Naive thymus-derived CD8-positive, alpha-beta T cell (primary cell): ENCODE results near the gene WWC1. TPM values are rescaled to one million over a fixed set of nuclear protein-coding genes. Genes with fewer than 3 reads are reported as not detected.

ENCODE experiments used
- ATAC-seq, 2 donors: fragments of 150-1000 bp; cut with Tn5 transposase in 1 of 2; sonication (Bioruptor Pico), chemical (Tn5 transposase) in 1 of 2; 1 replicate in 1 of 2; 2 replicates in 1 of 2; pipeline ENCODE4 v1.10.0; 2021; ENCODE audit warnings: mild to moderate bottlenecking in 2 of 2, moderate library complexity in 2 of 2
- POLR2A ChIA-PET: fragments of 350-600 bp; sonication (Branson Sonifier 250); formaldehyde crosslinking; loops from one replicate; lab custom pipeline; 2021; ENCODE audit warnings: antibody characterized with exemption; lab: Charles Lee
- DNase-seq, 10 donors: peaks; one replicate each; pipeline versions ENCODE4 v3.0.0 to v3.0.0-alpha.2; 2020 to 2022
- H3K27ac Mint-ChIP-seq, 10 donors: one replicate each; pipeline ENCODE4 v1.8.0; 2020 to 2022; ENCODE audit warnings: mild to moderate bottlenecking in 10 of 10, mixed read lengths in 10 of 10, moderate library complexity in 4 of 10, inconsistent platforms in 1 of 10
- H3K27me3 Mint-ChIP-seq, 5 donors: one replicate each; pipeline ENCODE4 v1.8.0; 2021 to 2022; ENCODE audit warnings: mixed read lengths in 5 of 5
- H3K36me3 Mint-ChIP-seq, 3 donors: one replicate each; pipeline ENCODE4 v1.8.0; 2020 to 2022; ENCODE audit warnings: mixed read lengths in 3 of 3, mild to moderate bottlenecking in 2 of 3, inconsistent platforms in 1 of 3
- H3K4me1 Mint-ChIP-seq, 4 donors: one replicate each; pipeline ENCODE4 v1.8.0; 2021 to 2022; ENCODE audit warnings: mixed read lengths in 4 of 4
- H3K4me3 Mint-ChIP-seq, 10 donors: one replicate each; pipeline ENCODE4 v1.8.0; 2020 to 2022; ENCODE audit warnings: mild to moderate bottlenecking in 10 of 10, mixed read lengths in 10 of 10, moderate library complexity in 6 of 10, inconsistent platforms in 1 of 10
- H3K9me3 Mint-ChIP-seq, 9 donors: one replicate each; pipeline ENCODE4 v1.8.0; 2020 to 2022; ENCODE audit warnings: mixed read lengths in 9 of 9, mild to moderate bottlenecking in 3 of 9, inconsistent platforms in 1 of 9, moderate library complexity in 1 of 9
- polyA plus RNA-seq, 3 donors: library from polyadenylated mRNA; unstranded; fragments of 300-500 nt; fragmentation: Illumina TruSeq; gene quantifications; one replicate each; pipeline ENCODE4 v1.2.3, GENCODE V29; 2021
- total RNA-seq, 8 experiments: library from RNA in 2 of 8; stranded (reverse) in 2 of 8; gene quantifications; one replicate each; pipeline ENCODE4 v1.2.3 and lab custom pipeline; 2021 to 2026

Gene WWC1
- total RNA-seq: under 1 TPM in 1 of 2 experiments, not detected in 1; 0.62 TPM
- polyA plus RNA-seq: under 1 TPM in 1 of 3 donors, not detected in 2; 0.15 TPM
- 0 to 4.3 (median 0.46) reads per million in 6 experiments for total RNA-seq (lab: John Stamatoyannopoulos, UW)

DNA sequence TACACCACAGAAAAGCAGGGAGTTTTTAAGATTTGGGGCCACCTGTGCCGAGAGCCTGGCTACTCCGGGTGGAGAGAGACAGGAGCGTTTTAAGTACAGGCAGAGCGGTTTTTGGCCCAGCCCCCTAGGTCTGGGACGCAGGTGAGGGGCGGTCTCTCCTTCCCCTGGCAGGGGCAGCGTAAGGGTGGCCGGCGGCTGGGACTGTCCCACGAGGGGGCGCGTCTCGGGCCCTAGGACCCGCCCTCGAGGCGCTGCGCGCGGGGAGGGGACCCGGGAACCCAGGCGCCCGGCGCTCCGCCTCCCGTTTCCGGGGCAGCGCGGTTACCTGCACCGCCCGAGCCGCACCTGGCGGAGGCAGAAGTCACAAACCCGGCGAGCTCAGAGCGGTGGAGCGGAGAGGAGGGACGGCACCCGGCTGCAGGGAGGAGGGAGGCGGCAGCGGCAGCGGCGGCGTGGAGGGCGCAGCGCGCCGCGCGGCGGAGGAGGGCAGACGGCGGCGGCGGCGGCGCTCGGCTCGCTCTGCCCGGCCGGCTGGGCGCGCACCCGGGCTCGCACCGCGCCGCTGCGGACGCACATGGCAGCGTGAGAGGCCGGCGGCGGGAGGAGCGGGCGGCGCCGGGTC lies at the start of gene WWC1:
WWC1 (plus strand) TSS at position 304 of the 622 bp plus-strand sequence. CDS start 508 bp downstream, outside the sequence.
- Mint-ChIP-seq H3K27me3 (peaks cover 32 to 76% (median 49%) of the 10 kb centered on the region in 5 donors), H3K27ac (no peak within 1 kb of the TSS), H3K4me1 (peaks cover 0 to 16% (median 4%) of the 10 kb centered on the region in 4 donors), H3K9me3 (peaks cover 0 to 14% (median 2%) of the 10 kb centered on the region in 9 donors), H3K36me3 (peaks cover 2 to 6% (median 5%) of the 10 kb centered on the region in 3 donors), H3K4me3 (peak within 1 kb of the TSS; percentile 25 to 76 (median 68))
- ATAC-seq (peak; percentile 60 to 94), DNase-seq (peak in 5 of 10 donors; percentile 7 to 40 (median 23))
- POLR2A ChIA-PET: no interaction called here

DNA sequence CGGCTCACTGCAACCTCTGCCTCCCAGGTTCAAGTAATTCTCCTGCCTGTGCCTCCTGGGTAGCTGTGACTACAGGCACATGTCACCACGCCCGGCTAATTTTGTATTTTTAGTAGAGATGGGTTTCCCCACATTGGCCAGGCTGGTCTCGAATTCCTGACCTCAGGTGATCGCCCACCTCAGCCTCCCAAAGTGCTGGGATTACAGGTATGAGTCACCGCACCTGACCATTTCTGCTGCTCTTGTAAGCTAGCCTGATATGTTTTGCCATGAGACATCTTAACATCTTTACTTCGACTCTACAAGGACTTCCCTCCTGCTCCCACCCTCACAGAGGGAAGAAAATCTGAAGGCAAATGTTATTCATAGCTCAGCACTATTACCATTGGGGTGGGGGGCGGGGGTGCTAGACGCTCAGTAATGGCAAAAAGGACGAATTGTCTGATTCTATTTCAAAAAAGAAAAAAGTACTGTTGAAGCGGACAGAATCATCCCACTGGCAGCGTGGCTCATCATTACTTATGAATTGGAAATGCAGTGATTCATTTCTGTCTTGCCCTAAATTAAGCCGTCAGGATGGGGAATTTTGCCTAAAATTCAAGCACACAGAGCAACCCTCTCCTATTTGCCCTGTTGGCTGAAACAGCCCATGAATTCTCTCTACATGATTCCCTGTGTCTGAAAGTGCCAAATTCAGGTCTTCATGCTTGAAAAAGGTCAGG lies 46.4 kb upstream of the WWC1 start:
- DNase-seq: no peak
- H3K9me3 Mint-ChIP-seq: peaks cover 0 to 2% (median 0%) of the 10 kb centered on the region in 9 donors

DNA sequence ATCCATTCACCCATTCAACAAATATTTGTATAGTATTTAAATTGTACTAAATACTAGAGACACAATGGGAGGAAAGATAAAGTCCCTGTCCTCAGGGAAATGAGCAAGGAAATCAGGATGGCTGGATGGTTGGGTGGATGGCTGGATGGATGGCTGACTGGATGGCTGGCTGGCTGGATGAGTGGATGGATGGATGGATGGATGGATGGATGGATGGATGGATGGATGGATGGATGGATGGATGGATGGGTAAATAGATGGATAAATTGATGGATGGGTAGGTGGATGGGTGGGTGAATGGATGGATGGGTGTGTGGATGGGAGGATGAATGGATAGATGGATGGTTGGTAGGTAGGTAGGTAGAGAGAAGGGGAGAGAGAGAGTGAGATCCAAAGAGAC lies 41.5 kb upstream of the WWC1 start:
- Mint-ChIP-seq H3K4me1 (no peaks in the 10 kb centered on the region), H3K4me3 (no peak overlapping the region), H3K36me3 (no peaks in the 10 kb centered on the region), H3K9me3 (peaks cover 0 to 2% (median 0%) of the 10 kb centered on the region in 9 donors), H3K27ac (no peak overlapping the region), H3K27me3 (peaks cover 0 to 17% (median 0%) of the 10 kb centered on the region in 5 donors)
- ATAC-seq: no peak
- no peak for DNase-seq
- POLR2A ChIA-PET: no interaction called here

More for the DNA sequence above, 46.4 kb upstream of the WWC1 start:
- no peaks in the 10 kb centered on the region for H3K4me1 Mint-ChIP-seq
- peaks cover 0 to 17% (median 7%) of the 10 kb centered on the region in 5 donors for H3K27me3 Mint-ChIP-seq
- H3K27ac Mint-ChIP-seq: peak overlapping the region in 1 of 10 donors; percentile 5
- POLR2A ChIA-PET: no interaction called here
- no peak overlapping the region for H3K4me3 Mint-ChIP-seq
- no peak for ATAC-seq
- H3K36me3 Mint-ChIP-seq: no peaks in the 10 kb centered on the region

DNA sequence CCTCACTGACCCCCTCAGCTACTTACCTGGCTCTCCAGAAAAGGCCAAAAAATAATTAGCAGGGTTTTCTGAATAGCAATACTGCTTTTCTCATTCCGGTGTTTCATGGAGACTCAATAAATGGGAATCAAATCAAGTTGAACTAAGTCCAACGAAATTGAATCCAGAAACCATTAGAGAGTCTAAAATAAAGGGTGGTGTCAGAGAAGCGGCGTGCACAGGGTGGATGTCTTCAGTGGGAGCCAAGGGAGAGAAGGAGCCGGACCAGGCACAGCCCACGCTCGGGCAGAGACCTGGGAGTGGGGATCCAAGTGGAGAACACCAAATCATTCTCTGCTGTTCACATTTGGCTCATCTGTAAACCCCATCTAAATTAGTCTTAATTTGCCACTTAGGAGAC lies 40.2 kb upstream of the WWC1 start:
- POLR2A ChIA-PET: no interaction called here
- ATAC-seq (no peak), DNase-seq (no peak)
- Mint-ChIP-seq H3K27ac (no peak overlapping the region), H3K4me3 (no peak overlapping the region), H3K4me1 (no peaks in the 10 kb centered on the region), H3K36me3 (no peaks in the 10 kb centered on the region), H3K9me3 (peaks cover 0 to 2% (median 0%) of the 10 kb centered on the region in 9 donors), H3K27me3 (peaks cover 0 to 17% (median 0%) of the 10 kb centered on the region in 5 donors)

DNA sequence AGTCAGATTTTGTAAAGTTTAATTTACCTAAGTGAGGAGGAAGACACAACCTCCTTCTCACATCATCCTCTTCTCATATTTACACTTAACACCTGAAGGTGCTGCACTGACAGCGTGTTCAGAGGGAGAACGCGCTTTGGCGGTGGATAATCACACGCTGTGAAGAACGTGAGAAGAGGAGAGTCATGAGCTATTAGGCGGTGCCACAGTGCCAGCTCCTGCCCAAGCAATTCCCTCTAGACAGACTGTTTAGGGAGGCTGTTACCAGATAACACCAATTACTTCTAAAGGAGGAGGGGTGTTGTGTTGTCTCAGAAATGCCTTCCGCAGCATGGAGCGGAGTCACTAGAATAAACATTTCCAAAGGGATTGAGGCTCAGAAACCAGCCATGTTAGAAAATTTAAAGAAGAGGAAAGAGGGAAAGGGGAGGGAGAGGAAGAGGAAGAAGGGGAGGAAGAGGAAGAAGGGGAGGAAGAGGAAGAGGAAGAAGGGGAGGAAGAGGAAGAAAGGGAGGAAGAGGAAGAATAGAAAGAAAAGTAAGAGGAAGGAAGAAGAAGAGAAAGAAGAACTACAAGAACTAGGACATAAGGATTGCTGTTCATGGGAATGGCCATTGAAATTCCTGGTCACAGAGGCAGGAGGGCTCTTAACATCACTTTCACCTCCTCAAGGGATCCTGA lies 37.3 kb upstream of the WWC1 start:
- H3K36me3 Mint-ChIP-seq: no peaks in the 10 kb centered on the region
- no peaks in the 10 kb centered on the region for H3K4me1 Mint-ChIP-seq
- POLR2A ChIA-PET: no interaction called here
- DNase-seq (no peak), ATAC-seq (no peak)
- peaks cover 0 to 2% (median 0%) of the 10 kb centered on the region in 9 donors for H3K9me3 Mint-ChIP-seq
- no peak overlapping the region for H3K27ac Mint-ChIP-seq
- H3K27me3 Mint-ChIP-seq: peaks cover 1 to 12% (median 3%) of the 10 kb centered on the region in 5 donors
- no peak overlapping the region for H3K4me3 Mint-ChIP-seq

DNA sequence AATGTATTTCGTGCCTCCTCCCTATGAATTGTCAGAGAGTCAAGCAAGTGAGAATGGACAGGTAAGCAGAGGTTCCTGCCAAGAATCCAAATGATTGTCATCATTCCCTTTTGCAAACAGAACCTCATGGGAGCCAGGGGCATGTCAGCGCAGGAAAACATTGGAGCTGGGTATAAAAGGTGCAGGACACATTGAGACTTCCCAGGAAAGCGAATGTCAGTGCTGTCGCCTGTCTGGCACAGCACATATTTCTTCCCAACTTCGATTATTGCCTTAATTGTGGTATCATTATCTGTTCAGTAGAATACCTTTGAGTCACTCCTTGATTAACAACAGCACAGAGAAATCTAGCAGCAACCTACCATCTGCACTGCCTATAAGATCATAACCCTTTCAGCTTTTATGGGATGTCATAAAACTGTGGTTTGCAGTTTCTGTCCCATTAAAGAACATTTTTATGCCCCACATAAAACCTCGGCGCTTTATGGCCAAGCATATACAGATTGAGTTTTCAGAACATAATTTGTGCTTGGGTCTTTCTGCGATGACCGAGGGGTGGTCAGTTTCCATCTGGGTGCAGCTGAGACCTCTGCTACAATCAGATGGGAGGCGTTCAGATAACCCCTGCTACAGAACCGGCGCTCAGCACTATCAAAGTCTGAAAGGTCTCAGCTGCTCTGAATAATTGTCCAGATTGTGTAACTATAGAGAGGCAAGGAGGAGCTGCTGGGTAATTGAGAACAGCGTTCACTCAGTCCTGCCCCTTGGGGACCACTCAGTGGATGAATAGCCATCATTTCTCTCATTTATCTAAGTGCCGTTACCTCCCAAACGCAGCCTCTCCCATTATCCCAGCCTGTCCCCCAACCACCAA lies 30.9 kb upstream of the WWC1 start:
- H3K4me1 Mint-ChIP-seq: no peaks in the 10 kb centered on the region
- H3K9me3 Mint-ChIP-seq: no peaks in the 10 kb centered on the region
- DNase-seq: no peak
- no peak for ATAC-seq
- H3K4me3 Mint-ChIP-seq: no peak overlapping the region
- no peak overlapping the region for H3K27ac Mint-ChIP-seq
- POLR2A ChIA-PET: no interaction called here
- H3K36me3 Mint-ChIP-seq: no peaks in the 10 kb centered on the region
- peaks cover 3 to 24% (median 6%) of the 10 kb centered on the region in 5 donors for H3K27me3 Mint-ChIP-seq

DNA sequence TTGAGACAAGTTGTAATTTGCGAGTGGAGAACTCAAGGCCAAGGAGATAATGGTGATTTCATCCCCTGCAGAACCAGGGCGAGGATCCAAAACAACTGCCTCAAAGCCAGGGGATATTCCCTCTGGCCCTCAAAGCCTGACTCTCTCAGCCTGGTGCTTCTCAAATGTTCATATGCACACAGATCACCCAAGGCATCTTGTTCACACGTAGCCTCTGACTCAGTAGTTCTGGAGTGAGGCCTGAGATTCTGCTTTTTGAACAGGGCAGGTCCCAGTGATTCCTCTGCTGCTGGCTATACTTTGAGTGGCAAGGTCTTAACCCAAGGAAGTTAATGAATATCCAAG lies 30.2 kb upstream of the WWC1 start:
- POLR2A ChIA-PET: no interaction called here
- H3K4me3 Mint-ChIP-seq: no peak overlapping the region
- no peaks in the 10 kb centered on the region for H3K36me3 Mint-ChIP-seq
- ATAC-seq: no peak
- H3K27ac Mint-ChIP-seq: no peak overlapping the region
- H3K27me3 Mint-ChIP-seq: peaks cover 3 to 30% (median 6%) of the 10 kb centered on the region in 5 donors
- H3K4me1 Mint-ChIP-seq: no peaks in the 10 kb centered on the region
- H3K9me3 Mint-ChIP-seq: no peaks in the 10 kb centered on the region
- no peak for DNase-seq

DNA sequence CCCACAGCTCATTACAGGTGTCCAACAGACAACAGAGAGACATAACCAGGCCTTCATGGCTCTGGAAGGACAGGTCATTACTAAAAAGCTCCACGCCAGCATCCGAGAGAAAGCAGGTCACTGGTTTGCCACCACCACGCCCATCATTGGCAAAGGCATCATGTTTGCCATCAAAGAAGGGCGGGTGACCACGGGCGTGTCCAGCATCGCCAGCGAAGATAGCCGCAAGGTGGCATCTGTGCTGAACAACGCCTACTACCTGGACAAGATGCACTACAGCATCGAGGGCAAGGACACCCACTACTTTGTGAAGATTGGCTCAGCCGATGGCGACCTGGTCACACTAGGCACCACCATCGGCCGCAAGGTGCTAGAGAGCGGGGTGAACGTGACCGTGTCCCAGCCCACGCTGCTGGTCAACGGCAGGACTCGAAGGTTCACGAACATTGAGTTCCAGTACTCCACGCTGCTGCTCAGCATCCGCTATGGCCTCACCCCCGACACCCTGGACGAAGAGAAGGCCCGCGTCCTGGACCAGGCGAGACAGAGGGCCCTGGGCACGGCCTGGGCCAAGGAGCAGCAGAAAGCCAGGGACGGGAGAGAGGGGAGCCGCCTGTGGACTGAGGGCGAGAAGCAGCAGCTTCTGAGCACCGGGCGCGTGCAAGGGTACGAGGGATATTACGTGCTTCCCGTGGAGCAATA lies 29.3 kb upstream of the WWC1 start:
- Mint-ChIP-seq H3K36me3 (no peaks in the 10 kb centered on the region), H3K27me3 (peaks cover 3 to 28% (median 6%) of the 10 kb centered on the region in 5 donors), H3K4me3 (no peak overlapping the region), H3K27ac (no peak overlapping the region), H3K4me1 (no peaks in the 10 kb centered on the region), H3K9me3 (no peaks in the 10 kb centered on the region)
- POLR2A ChIA-PET: no interaction called here
- DNase-seq (no peak), ATAC-seq (no peak)

DNA sequence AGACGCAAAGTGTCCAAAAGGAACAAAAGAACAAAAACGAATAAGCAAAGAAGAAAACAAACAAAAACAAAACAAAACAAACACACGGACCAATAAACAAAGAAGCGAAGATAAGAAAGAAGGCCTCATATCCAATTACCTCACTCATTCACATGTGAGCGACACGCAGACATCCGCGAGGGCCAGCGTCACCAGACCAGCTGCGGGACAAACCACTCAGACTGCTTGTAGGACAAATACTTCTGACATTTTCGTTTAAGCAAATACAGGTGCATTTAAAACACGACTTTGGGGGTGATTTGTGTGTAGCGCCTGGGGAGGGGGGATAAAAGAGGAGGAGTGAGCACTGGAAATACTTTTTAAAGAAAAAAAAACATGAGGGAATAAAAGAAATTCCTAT lies 28.3 kb upstream of the WWC1 start:
- ATAC-seq (no peak), DNase-seq (no peak)
- Mint-ChIP-seq H3K27me3 (peaks cover under 1 to 26% (median 3%) of the 10 kb centered on the region in 5 donors), H3K36me3 (no peaks in the 10 kb centered on the region), H3K9me3 (no peaks in the 10 kb centered on the region), H3K27ac (no peak overlapping the region), H3K4me1 (no peaks in the 10 kb centered on the region), H3K4me3 (no peak overlapping the region)
- POLR2A ChIA-PET: no interaction called here

DNA sequence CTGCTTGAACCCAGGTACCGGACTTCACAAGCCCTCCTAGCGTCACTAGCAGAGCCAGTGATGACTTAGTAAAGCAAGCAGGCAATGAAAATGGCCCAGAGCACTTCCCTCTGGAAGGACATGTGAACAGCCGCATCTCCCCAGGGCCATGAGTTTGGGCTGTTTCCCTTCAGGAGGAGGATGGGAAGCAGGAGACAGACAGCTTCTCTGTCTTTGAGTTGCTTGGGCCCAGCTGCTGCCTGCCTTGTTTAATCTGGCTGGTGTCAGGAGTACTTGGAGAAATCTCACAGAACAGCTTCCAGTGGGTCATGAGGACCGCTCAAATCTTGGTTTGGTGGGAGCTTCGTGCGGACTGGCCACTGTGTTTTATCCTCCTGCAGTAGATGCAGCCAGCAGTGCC lies 25.4 kb upstream of the WWC1 start:
- Mint-ChIP-seq H3K27me3 (peaks cover 9 to 38% (median 18%) of the 10 kb centered on the region in 5 donors), H3K4me1 (peaks cover 6 to 14% (median 10%) of the 10 kb centered on the region in 4 donors), H3K36me3 (no peaks in the 10 kb centered on the region), H3K27ac (no peak overlapping the region), H3K9me3 (no peaks in the 10 kb centered on the region), H3K4me3 (no peak overlapping the region)
- POLR2A ChIA-PET: interaction anchor here (0.6 kb wide), 1 partner anchor 10 kb away, joined by 5 read pairs; no protein-coding TSS in a partner anchor
- ATAC-seq (no peak), DNase-seq (no peak)

DNA sequence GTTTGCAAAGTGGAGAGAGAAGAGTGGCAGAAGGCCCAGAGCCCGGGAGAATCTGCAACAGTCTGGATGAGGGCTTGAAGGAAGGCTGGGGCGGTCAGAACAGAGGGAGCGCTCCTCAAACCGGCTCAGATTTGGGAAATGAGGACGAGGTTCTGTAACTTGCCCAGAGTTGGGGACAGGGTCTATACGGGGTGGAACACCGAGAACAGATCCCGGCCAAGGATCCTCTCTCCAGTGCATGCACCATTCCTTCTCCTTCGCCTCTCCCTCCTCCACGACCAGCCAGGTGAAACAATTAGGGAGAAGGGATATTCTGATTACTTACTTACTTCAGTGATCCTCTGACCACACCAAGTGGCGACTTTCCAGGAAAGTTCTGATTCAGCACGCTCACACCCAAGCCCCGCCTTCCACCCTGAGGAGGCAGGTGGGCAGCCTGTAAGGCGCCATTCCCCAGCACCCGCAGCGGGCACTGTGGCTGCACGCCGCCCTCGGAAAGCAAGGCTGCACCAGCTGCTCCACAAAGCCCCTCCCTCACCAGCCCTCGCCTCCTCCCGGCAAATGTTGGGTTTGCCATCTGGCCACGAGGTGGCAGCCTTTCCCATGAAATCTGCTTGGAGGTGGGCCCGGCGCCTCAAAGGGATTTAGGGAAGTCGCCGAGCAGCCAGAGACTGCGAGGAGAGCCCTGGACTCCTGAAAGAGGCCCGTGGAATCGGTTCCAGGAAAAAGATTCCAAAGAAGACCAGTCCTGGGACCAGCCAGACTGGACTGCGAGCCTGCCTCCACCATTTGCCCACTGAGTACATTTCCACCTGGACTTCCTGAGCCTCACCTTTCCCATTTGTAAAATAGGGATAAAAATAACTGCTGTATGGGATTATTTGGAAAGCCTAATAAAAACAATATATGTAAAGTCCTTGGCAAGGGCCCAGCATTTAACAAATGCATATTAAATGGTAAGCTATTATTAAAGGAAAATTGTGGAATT lies 22.2 kb upstream of the WWC1 start:
- ATAC-seq (peak; percentile 20 to 67), DNase-seq (peak in 8 of 10 donors; percentile 3 to 71 (median 33))
- H3K4me1 Mint-ChIP-seq: peaks cover 6 to 14% (median 10%) of the 10 kb centered on the region in 4 donors
- peak overlapping the region in 9 of 10 donors; percentile 5 to 74 (median 24) for H3K4me3 Mint-ChIP-seq
- H3K9me3 Mint-ChIP-seq: no peaks in the 10 kb centered on the region
- H3K27me3 Mint-ChIP-seq: peaks cover 6 to 33% (median 25%) of the 10 kb centered on the region in 5 donors
- POLR2A ChIA-PET: no interaction called here
- H3K36me3 Mint-ChIP-seq: no peaks in the 10 kb centered on the region
- H3K27ac Mint-ChIP-seq: no peak overlapping the region
